GM19099 (cell line): ENCODE data around the gene FOXA2.

ENCODE experiments used
- POLR2A ChIP-seq: IDR thresholded peaks from 3 replicates; pipeline ENCODE4 v1.6.1; 2011; ENCODE audit warnings: low read depth; ENCODE audit not compliant: insufficient read length; ENCODE audit errors: extremely low read depth

The FOXA2 gene

DNA sequence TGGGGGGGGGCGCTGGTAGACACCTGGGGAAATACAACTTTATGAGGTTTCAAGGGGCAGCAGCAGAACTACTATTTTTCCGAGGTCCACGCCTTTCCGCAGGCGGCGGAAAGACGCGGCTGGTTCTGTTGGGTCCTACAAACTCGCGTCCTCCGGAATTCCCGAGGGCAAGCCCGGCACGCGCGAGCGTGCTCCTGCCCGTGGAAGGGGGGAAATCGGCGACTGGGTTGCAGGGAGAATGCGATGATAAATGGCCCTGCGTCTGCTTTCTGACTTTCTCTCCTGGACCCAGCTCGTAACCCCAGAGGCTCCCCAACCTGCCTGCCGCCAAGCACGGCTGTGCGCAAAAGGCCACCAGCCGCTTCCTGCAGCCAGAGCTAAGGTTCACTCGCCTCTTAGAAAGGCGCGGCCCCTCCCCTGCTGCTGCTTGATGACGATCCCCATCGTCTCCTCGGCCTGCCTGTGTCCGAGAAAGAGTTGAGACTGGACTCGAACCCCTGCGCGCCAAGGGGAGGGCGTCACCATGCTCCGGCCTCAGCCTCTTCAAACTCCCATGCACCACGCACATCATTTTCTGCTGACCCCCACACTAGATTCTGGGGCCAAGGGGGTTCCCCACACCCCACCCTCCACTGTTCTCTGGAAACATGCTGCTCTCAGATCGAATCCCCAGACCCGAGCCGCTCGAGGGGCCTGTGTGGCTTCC lies 6.7 kb downstream of the FOXA2 start:
- no peak for TF ChIP-seq POLR2A

DNA sequence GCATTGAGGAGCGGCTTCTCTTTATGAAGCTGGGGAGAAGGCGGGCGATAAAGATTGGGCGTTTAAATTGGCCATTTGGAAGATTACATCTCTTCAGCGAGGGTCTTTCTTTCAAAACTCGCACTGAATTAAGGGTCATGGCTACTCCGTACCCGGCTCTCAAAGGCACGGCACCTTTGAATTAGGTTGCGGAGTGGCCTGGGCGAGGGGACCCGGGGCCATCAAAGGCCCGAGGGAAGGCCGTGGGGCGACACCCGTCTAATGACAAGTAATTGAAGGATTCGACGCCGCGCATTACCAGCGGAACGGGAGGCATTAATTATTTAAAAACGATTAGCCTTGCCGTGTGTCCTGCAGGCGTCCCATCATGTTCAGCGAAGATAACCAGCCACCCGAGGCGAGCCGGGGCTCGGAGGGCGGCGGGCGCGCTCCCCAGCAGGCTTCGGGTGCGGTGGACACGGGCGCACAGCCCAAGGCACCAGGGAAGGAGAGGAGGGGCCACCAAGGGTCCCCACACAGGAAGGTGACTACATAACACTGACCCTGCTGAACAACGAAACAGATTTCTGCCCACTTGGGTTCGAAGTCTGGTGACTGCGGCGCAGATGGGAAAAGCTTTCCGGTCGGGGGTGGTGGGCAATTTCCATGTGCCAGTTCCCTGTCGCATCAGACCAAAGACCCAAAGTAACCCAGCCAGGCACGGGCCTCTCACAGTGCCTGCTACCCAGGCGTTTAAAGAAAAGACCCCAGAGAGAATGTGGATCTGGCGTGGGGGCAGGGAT lies 7.4 kb downstream of the FOXA2 start:
- TF ChIP-seq POLR2A, result no peak

DNA sequence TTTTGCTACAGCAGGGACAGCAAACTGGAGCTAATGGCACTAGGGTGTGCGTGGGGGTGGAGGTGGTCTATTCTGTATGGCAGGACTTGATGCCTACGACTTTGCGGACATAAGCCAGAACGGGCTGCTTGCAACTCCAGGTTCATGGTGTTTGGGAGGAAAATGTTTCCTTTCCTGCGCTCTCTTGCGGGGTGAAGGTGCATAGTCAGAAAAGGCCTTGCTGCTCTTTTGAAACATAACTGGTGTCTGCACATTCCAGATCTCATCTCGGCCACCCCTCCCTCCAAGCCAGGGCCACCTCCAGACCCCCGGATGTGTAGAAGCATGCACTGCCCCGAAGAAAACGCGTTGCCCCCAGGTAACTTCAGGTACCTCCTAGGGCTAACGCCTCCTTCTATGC lies 8.1 kb downstream of the FOXA2 start:
- TF ChIP-seq POLR2A, result no peak

GRCh38 chr20:22575737-22576136 lies 8.6 kb downstream of the FOXA2 start:
- TF ChIP-seq POLR2A, result no peak

GRCh38 chr20:22575087-22575721 lies 9.2 kb downstream of the FOXA2 start:
- TF ChIP-seq POLR2A, result no peak

GRCh38 chr20:22574545-22575086 lies 9.8 kb downstream of the FOXA2 start:
- no peak for TF ChIP-seq POLR2A

DNA sequence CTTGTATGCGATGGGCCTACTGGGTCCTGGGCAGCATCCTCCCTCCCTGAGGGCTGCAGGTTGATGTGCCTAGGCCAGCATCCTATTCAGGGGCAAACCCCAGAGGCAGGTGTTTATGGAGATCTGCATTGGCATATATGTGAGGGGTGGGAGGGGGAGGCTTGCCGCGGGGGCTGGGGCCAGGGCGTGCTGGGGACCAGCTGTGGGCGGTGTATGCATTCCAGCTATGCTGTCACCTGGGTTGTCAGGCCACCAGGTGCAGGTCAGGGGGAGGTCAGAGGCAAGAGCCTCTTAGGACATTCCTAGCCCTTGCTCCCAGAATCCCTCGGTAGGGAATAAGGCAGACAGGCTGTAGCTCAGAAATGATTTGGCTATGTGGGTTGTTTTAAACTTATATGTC lies 11.9 kb downstream of the FOXA2 start:
- TF ChIP-seq POLR2A, result no peak

GRCh38 chr20:22572023-22572422 lies 12.3 kb downstream of the FOXA2 start:
- no peak for TF ChIP-seq POLR2A

DNA sequence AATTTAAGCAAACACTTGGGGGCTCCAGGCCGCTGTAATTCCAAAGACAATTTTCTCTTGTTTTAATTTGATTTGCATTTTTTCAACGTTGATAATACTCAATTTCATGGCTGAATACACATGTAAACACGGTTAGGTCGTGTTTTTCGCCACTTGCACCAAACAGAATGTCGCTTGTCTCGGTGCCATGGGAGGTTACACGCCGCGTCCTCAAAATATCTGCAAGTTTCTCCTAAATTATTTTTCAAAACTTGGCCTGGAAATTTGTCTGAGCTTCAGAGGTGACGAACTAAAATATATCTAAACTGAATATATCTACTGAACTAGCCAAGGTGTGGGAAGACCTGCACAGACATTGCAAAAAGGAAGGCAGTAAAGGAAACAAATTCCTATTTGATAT lies 15.0 kb downstream of the FOXA2 start:
- TF ChIP-seq POLR2A, result no peak

DNA sequence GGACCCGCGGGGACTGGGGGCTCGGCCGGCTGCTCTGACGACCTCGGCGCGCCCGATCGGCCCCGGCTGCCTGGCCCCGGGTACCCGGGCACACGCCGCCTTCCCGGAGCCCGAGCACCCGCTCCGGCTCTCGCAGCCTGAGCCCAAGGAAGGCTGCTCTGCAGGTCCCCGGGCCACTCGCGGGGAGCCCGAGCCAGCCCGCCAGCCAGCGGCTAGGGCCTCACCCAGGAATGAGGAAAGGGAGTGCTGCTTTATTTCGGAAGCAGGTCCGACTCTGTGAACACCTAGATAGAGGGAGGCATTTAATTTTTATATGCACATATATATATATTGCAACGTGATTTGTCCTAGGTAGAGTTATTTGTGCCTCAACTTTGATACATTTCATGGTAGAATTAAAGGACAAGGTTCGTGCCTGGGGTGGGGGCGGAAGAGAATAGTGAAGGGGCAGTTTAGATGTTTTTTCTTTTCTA lies 15.5 kb downstream of the FOXA2 start:
- TF ChIP-seq POLR2A, result no peak

DNA sequence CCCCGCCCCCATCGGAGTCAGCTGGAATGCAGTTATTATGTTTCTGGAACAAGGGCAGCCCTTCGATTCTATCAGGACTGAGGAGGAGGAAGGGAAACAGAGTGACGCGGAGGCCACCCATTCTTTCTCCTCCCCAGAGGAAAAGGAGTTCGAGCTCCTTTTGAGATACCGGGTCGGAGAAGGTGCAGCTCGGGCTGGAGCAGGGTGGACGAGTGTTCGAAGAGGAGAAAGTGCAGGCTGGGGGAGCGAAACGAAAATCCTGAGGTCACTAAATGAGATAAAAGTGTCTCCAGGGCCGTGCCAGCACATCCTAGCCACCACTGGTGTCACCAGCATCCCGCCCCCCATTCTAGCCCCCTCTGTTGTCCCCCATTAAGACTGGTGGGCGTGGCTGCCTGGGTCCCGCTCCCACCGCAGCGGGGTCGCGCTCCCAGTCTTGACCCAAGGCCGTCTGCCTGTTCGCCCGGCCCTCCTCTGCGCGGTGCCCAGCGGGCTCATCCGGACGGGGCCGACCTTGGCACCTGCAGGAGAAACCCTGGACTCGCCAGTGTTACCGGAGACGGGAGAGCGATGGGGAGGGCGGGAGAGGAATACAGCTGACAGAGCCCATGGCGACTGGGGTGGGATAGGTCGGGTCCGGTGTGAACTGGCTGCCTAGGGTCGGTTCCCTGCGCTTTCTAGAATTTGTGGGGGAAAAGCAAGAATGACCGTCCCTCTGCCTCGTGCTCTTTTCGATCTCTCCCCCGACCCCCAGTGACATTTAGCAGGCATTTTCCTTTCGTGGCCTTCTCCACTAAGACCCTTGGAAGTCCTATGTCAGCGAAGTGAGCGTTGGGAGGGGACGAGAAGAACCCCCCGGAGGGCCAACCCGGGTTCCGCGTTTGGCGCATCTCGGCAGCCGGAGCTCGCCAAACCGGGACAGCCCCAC lies 16.2 kb downstream of the FOXA2 start:
- no peak for TF ChIP-seq POLR2A

DNA sequence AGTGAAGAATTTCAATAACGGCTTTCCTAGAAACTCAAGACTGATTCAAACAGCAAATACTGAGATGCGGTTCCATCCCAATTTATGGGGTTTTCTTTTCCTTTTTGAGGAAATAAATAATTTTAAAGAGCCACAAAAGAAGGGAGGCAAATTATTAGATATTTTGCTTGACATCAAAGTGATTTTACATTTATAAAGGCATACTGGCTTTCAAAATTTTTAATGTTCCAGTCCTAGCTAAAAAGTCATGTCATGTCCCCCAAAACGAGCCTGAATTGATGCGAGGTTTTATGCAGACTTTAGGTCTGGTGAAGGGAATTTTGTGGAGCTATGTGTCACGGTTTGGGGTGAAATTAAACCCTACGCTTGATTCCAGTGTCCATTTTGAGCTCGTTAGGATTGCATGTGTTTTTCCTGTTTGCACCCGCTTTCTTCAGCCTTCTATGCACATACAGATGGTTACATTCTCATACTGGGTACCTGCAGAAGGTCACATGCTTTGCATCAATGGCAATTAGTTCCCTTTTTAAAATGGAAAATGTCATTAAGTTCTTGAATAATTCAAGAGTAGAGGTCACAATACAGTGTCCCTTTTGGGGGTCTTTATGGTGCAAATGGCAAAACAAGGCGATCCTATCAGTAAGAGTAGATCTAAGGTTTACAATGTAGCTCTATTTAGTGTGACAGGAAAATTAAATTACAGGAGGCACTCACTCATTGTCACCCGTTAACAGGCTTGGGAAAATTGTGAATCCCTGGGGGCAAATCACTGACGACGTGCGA lies 17.3 kb downstream of the FOXA2 start:
- TF ChIP-seq POLR2A, result no peak

DNA sequence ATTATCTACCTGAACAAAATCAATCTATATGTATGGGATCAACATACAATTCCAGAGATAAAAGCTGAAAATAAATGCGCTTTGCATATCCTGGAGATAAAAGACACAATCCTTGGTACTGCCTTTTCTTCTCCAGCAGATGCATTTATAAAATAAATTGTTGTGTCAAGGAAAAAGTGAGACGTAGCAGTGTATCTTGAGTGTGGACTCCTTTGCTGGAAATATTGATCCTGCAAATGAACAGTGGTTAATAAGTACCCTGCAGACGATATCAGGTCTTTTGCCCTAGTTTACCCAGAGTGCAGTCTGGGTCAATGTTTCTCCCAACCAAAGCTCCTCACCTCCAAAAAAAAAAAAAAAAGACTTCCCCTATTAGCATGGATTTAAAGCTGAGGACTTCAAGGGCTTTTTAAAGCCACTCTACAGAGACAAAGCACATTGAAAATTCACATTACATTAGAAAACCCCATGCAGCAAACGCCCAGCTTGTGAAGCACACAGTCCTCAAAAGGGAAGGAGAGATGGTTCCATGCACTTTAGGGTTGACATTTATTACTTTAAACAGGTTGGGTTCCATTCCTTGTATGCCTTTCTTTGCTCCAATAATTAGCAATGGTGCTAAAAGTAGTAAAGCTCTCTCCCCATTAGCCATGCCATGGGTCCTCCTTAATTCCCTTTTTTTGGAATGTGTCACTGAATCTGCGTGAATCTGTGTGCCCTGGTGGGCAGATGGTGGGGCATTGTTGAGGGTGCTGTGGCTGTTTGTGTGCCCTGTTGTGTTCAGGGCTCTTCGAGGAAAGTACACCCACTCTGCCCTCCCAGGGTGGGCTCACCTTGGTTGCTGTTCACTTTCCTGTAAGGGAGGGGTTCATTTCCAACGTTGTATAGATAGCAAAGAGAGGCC lies 21.1 kb downstream of the FOXA2 start:
- TF ChIP-seq POLR2A, result no peak

GRCh38 chr20:22562620-22563019 lies 21.8 kb downstream of the FOXA2 start:
- no peak for TF ChIP-seq POLR2A
